Ascending aorta (tissue), 2 donors: ENCODE measurements around the gene CCDC89. TPM values are rescaled to one million over a fixed set of nuclear protein-coding genes. Genes with fewer than 3 reads are reported as not detected.
A peak's percentile ranks its signal among the peaks of the same experiment; 100 is the strongest.

Experiments used
- DNase-seq, 2 donors: peaks; one replicate each; pipeline ENCODE4 v3.0.0-alpha.2; 2019; ENCODE audit warnings: low spot score in 2 of 2
- H3K27ac ChIP-seq, 2 donors: fragments of 200-600 bp; sonication (generic); one replicate each; pipeline ENCODE4 v1.5.1; 2016 to 2017; ENCODE audit warnings: mild to moderate bottlenecking in 1 of 2
- H3K27me3 ChIP-seq: fragments of 200-600 bp; sonication (generic); one replicate; pipeline ENCODE4 v1.5.1; 2017
- H3K36me3 ChIP-seq, 2 donors: fragments of 200-600 bp; sonication (generic); one replicate each; pipeline ENCODE4 v1.5.1; 2016
- H3K4me1 ChIP-seq, 2 donors: fragments of 200-600 bp; sonication (generic); one replicate each; pipeline ENCODE4 v1.5.1; 2016 to 2017; ENCODE audit warnings: mild to moderate bottlenecking in 1 of 2
- H3K4me3 ChIP-seq, 2 donors: fragments of 200-600 bp; sonication (generic); one replicate each; pipeline ENCODE4 v1.5.1; 2016 to 2017; ENCODE audit warnings: mild to moderate bottlenecking in 1 of 2
- H3K9me3 ChIP-seq, 2 donors: fragments of 200-600 bp; sonication (generic); one replicate each; pipeline ENCODE4 v1.5.1; 2016
- CTCF ChIP-seq, 3 experiments: fragments of 200-600 bp in 2 of 3; fragments of 450-650 bp in 1 of 3; sonication (generic) in 2 of 3; IDR thresholded peaks; one replicate each; pipeline ENCODE4 v1.5.1; 2016 to 2019; ENCODE audit warnings: antibody characterized with exemption in 3 of 3, mild to moderate bottlenecking in 1 of 3, moderate library complexity in 1 of 3
- intact Hi-C: fragments of 100-400 bp; cut with DNase I; formaldehyde crosslinking; loops from one replicate; pipeline ENCODE4 v1.15.1; 2023
- total RNA-seq: library from RNA; depleted of rRNA; stranded (reverse); fragments of >200 nt; gene quantifications from one replicate; pipeline ENCODE4 v1.1.0, GENCODE V29; 2016

CCDC89 gene
- total RNA-seq = 16.6 TPM

GRCh38 chr11:85685820-85686459 is at the start of gene CCDC89:
TSS of gene CCDC89 (minus strand) at chr11:85686195. CDS start at chr11:85686130, 65 bp downstream.
- Histone ChIP-seq H3K4me1 (peaks cover 5 to 6% of the 10 kb centered on the region in 2 donors), H3K4me3 (peak within 1 kb of the TSS; percentile 53 to 61), H3K27me3 (no peaks in the 10 kb centered on the region), H3K27ac (peak within 1 kb of the TSS; percentile 57 to 73), H3K9me3 (no peaks in the 10 kb centered on the region), H3K36me3 (no peaks in the 10 kb centered on the region)
- intact Hi-C loops = loop anchor here (1.0 to 10.0 kb wide), 4 partner anchors 22 to 559 kb away; partner anchors contain the start of genes EED and SYTL2
- no peak for TF ChIP-seq CTCF (IDR thresholded peaks at IDR 0.05)
- DNase-seq = peak; percentile 33 to 91

- Histone ChIP-seq H3K27me3 (no peaks in the 10 kb centered on the region), H3K9me3 (no peaks in the 10 kb centered on the region), H3K36me3 (no peaks in the 10 kb centered on the region), H3K27ac (no peak overlapping the region), H3K4me3 (no peak overlapping the region), H3K4me1 (no peaks in the 10 kb centered on the region)
- no peak for TF ChIP-seq CTCF (IDR thresholded peaks at IDR 0.05)
- DNase-seq = no peak
- intact Hi-C loops = no loop called here
Measured at GRCh38 chr11:85732965-85733364, 47.0 kb upstream of the CCDC89 start.

GRCh38 chr11:85726381-85726780 is 40.4 kb upstream of the CCDC89 start:
- no peaks in the 10 kb centered on the region for H3K27me3 ChIP-seq
- intact Hi-C loops = no loop called here
- no peak for TF ChIP-seq CTCF (IDR thresholded peaks at IDR 0.05)
- H3K9me3 ChIP-seq = no peaks in the 10 kb centered on the region
- no peak overlapping the region for H3K27ac ChIP-seq
- H3K36me3 ChIP-seq = no peaks in the 10 kb centered on the region
- no peak overlapping the region for H3K4me3 ChIP-seq
- no peaks in the 10 kb centered on the region for H3K4me1 ChIP-seq
- DNase-seq = no peak

GRCh38 chr11:85725510-85726258 is 39.7 kb upstream of the CCDC89 start:
- Histone ChIP-seq H3K27me3 (no peaks in the 10 kb centered on the region), H3K4me3 (no peak overlapping the region), H3K9me3 (no peaks in the 10 kb centered on the region), H3K27ac (no peak overlapping the region), H3K36me3 (no peaks in the 10 kb centered on the region), H3K4me1 (no peaks in the 10 kb centered on the region)
- TF ChIP-seq CTCF (IDR thresholded peaks at IDR 0.05) = no peak
- no peak for DNase-seq
- intact Hi-C loops = no loop called here

GRCh38 chr11:85724748-85725465 is 38.9 kb upstream of the CCDC89 start:
- intact Hi-C loops = no loop called here
- Histone ChIP-seq H3K4me1 (no peaks in the 10 kb centered on the region), H3K9me3 (no peaks in the 10 kb centered on the region), H3K27me3 (no peaks in the 10 kb centered on the region), H3K4me3 (no peak overlapping the region), H3K27ac (no peak overlapping the region), H3K36me3 (no peaks in the 10 kb centered on the region)
- no peak for TF ChIP-seq CTCF (IDR thresholded peaks at IDR 0.05)
- no peak for DNase-seq
